HG03196 (cell line): ENCODE measurements around the gene SUPT4H1.

Experiments
- ATAC-seq: cut with Tn5 transposase; IDR thresholded peaks from one replicate; pipeline ENCODE4 v1.9.1; 2021; ENCODE audit not compliant: unreplicated experiment

SUPT4H1 gene

GRCh38 chr17:58320163-58320558 lies 31.8 kb downstream of the SUPT4H1 start:
- no peak for ATAC-seq

DNA sequence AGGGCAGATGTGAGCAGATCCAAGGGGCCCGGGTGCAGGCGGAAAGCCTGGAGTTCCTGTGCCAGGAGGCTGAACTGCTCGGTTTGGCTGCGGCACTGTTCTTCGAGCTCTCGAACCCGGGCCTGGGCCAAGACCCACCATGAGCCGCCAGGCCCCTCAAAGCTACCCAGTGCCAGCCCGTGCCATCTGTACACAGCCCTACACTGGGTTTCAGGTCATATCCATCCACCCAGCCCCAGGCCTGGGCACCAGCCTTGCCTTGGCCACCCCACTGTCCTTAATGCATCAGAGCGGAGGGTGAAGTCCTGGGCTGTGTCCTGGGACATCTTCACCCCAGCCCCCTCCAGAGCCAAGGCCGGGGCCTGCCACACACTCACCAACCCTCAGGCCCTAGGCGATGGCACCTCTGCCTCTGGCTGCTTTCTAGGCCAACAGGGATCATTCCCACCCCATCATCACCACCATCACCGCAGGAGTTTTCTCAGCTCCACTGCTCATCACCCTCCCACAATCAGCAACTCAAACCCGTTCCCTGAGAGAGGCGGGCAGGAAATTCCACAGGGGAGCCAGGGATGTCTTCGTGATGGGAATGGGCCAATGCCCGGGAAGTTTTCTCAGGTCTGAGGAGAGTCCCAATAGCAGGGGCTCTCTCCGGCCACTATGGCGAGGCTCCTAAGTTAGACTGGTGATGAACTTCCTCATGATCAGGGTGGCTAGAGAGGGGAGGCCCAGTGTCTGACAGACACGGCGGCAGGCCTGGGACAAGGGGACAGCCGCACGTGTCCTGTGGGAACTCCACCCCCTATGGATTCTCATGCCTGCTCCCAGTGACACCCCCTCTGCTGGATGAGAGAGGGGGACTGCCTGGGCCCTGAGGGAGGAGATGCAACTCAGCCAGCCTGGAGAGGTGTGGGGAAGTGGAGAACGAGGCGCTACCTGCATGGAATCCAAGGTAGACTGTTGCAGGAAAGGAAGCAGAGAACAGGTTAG lies 32.5 kb downstream of the SUPT4H1 start:
- no peak for ATAC-seq

GRCh38 chr17:58318627-58319172 lies 33.3 kb downstream of the SUPT4H1 start:
- ATAC-seq: no peak

DNA sequence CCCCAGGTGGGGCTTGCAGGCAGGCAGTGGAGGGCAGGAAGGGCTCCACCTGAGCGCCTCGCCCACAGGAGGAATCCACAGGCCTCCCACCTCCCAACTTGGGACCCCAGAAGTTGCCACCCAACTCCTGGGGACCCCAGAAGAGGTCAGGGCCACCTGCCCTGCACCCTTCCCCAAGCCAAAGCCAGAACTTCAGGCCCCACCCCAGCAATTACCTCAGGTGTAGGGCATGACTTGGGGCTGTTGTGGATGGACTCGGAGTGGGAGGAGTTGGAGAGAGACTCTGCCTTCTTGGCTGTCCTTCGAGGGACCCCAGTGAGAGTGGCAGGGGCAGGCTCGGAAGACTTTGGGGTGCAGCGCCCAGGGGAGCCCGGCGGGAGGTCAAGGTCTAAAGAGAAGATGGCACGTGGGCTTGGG lies 33.9 kb downstream of the SUPT4H1 start:
- no peak for ATAC-seq

GRCh38 chr17:58317421-58318064 lies 34.5 kb downstream of the SUPT4H1 start:
- no peak for ATAC-seq

GRCh38 chr17:58316260-58316960 lies 35.6 kb downstream of the SUPT4H1 start:
- ATAC-seq: no peak

DNA sequence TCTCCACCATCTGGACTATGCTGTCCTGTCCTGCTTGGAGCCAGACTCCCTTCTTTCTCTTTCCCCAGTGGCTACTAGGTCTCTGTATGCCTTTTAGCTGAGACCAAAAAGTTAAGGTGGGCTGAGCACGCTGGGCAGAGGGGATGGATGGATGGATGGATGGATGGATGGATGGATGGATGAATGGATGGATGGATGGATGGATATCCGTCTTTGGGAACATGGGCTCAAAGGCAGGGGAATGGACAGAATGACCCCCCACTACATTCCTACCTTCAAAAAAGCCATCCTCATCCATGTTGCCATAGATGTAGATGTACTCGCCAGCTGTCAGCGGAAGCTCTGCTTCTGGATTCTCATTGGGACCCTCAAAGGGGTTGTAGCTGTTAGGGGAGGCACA lies 36.3 kb downstream of the SUPT4H1 start:
- ATAC-seq: no peak

DNA sequence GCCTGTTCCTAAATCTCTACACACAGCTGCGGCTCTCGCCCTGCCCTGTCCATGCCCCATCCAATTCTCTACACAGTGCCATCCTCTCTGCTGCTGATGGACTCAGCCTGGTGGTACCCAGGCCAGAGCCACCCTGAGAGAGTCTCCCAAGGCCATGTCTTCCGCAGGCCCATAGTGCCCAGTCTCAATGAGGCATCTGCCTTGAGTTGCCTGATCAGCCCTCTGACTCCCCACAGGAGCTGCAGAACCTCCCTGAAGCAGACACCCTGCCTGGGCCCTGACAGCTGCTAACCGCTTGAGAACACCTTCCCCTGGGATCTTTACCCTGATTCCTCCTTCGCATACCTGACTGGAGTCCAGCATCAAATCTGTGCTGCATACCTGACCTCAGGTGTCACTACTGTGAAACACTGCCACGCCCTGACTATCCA lies 36.7 kb downstream of the SUPT4H1 start:
- ATAC-seq: no peak

- ATAC-seq: no peak
Measured at GRCh38 chr17:58314706-58315015, 37.3 kb downstream of the SUPT4H1 start.

- no peak for ATAC-seq
Measured at GRCh38 chr17:58313815-58314705, 37.9 kb downstream of the SUPT4H1 start.

DNA sequence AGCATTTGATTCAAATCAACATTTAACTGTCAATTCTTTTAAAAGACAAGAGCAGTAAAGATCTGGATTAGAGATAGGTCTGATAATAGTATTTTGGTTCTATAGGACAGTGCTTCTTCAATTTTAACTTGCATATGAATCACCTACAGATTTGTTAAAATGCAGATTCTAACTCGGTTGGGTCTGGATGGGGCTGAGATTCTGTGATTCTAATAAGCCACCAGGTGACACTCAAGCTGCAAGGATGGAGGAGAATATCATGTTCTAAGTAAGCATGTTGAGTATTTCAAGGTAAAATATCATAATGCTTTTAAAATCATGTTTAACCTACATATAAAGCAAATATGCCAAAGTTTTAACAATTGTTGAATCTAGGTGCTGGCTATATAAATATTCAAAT lies 39.2 kb downstream of the SUPT4H1 start:
- ATAC-seq: no peak

- no peak for ATAC-seq
Measured at GRCh38 chr17:58312021-58312630, 39.9 kb downstream of the SUPT4H1 start.

- no peak for ATAC-seq
Measured at GRCh38 chr17:58311429-58311894, 40.5 kb downstream of the SUPT4H1 start.

GRCh38 chr17:58310511-58311428 lies 41.2 kb downstream of the SUPT4H1 start:
- no peak for ATAC-seq

GRCh38 chr17:58309918-58310259 lies 42.1 kb downstream of the SUPT4H1 start:
- ATAC-seq: no peak

DNA sequence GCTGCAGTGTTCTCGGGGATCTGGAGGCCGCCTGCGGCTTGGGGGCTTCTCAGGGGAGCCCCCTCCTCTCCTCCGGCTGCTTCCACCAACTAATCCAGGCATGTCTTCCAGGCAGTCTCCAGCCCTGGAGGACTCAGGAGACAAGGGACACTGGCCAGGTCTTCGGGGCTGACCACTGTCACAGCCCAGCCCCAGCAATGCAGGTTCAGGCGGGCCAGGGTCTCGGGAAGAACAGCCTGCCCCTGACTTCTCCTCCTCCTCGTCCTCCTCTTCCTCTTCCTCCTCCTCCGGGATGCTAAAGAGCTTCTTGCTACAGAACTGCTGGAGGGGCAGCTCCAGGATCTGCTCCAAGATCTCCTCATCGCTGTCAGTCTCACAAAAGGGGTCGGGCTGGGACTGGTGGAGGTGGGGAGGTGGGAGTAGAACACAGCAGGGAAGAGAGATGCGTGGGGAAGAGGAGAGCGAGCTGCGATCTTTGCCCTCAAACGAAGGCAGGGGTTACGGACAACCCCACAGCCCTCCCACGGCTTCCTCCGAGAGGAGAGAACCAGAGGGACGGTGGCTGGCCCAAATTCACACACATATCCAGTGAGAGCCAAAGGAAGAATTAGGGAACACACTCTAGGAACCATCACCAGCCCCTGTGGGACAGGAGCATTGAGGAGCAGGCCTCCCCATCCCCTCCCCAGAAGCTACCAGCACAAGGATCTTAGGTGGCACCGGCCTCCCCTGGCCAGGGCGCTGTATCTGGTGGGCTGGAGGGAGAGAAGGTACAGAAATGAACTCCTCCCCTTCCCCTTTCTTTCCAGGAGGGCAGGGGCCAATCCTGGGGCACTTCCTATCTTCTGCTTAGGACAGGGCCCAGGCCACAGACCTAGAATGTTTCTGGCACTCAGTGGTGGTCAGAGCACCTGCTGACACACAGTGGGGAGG lies 42.8 kb downstream of the SUPT4H1 start:
- ATAC-seq: no peak

GRCh38 chr17:58308173-58308984 lies 43.6 kb downstream of the SUPT4H1 start:
- no peak for ATAC-seq
